HEK293T (cell line): ENCODE data around the gene GNA15.

Source experiments
- CTCF ChIA-PET: fragments of 350-600 bp; formaldehyde crosslinking; extraction: SDS; loops from one replicate; lab custom pipeline; 2021; ENCODE audit warnings: antibody characterized with exemption, inconsistent platforms; lab: Yijun Ruan, JAX
- POLR2A ChIA-PET: fragments of 350-600 bp; formaldehyde crosslinking; extraction: SDS; loops from one replicate; lab custom pipeline; 2020; ENCODE audit warnings: antibody characterized with exemption, inconsistent platforms; lab: Yijun Ruan, JAX
- DNase-seq: peaks from one replicate; pipeline ENCODE4 v3.0.0; 2012; ENCODE audit warnings: mixed read lengths; ENCODE audit errors: extremely low spot score
- ARNT ChIP-seq: fragments of 450-650 bp; IDR thresholded peaks from 2 replicates; pipeline ENCODE4 v1.6.1; 2017; ENCODE audit warnings: mild to moderate bottlenecking
- BHLHE40 ChIP-seq: fragments of 450-650 bp; IDR thresholded peaks from 2 replicates; pipeline ENCODE4 v1.6.1; 2016; ENCODE audit warnings: mild to moderate bottlenecking, moderate library complexity, borderline replicate concordance
- CTBP1 ChIP-seq: fragments of 450-650 bp; IDR thresholded peaks from 2 replicates; pipeline ENCODE4 v1.6.1; 2016; ENCODE audit warnings: borderline replicate concordance
- ELF4 ChIP-seq: fragments of 450-650 bp; IDR thresholded peaks from 2 replicates; pipeline ENCODE4 v1.6.1; 2017; ENCODE audit warnings: antibody characterized with exemption
- FOXA1 ChIP-seq: fragments of 450-650 bp; IDR thresholded peaks from 2 replicates; pipeline ENCODE4 v1.6.1; 2016; ENCODE audit warnings: mild to moderate bottlenecking
- FOXK2 ChIP-seq: fragments of 450-650 bp; IDR thresholded peaks from 2 replicates; pipeline ENCODE4 v1.6.1; 2016; ENCODE audit warnings: mild to moderate bottlenecking
- FOXM1 ChIP-seq: fragments of 450-650 bp; IDR thresholded peaks from 2 replicates; pipeline ENCODE4 v1.6.1; 2017; ENCODE audit warnings: mild to moderate bottlenecking, borderline replicate concordance
- HDGF ChIP-seq: fragments of 450-650 bp; IDR thresholded peaks from 2 replicates; pipeline ENCODE4 v1.6.1; 2017; ENCODE audit warnings: antibody characterized with exemption, borderline replicate concordance
- L3MBTL2 ChIP-seq: fragments of 450-650 bp; conservative IDR thresholded peaks from 2 replicates; pipeline ENCODE4 v1.6.1; 2016; ENCODE audit warnings: mild to moderate bottlenecking
- LEF1 ChIP-seq: fragments of 450-650 bp; IDR thresholded peaks from 2 replicates; pipeline ENCODE4 v1.6.1; 2017; ENCODE audit warnings: mild to moderate bottlenecking, borderline replicate concordance
- NFRKB ChIP-seq: fragments of 450-650 bp; IDR thresholded peaks from 2 replicates; pipeline ENCODE4 v1.6.1; 2016; ENCODE audit warnings: mild to moderate bottlenecking, moderate library complexity
- PKNOX1 ChIP-seq: fragments of 450-650 bp; IDR thresholded peaks from 2 replicates; pipeline ENCODE4 v1.6.1; 2016
- SP1 ChIP-seq: fragments of 450-650 bp; IDR thresholded peaks from 2 replicates; pipeline ENCODE4 v1.6.1; 2017
- SUZ12 ChIP-seq: fragments of 450-650 bp; IDR thresholded peaks from 2 replicates; pipeline ENCODE4 v1.6.1; 2016; ENCODE audit warnings: mild to moderate bottlenecking
- TARDBP ChIP-seq: fragments of 450-650 bp; IDR thresholded peaks from 2 replicates; pipeline ENCODE4 v1.6.1; 2016
- ZNF384 ChIP-seq: fragments of 450-650 bp; IDR thresholded peaks from 2 replicates; pipeline ENCODE4 v1.6.1; 2016

Gene GNA15

GRCh38 chr19:3099347-3100145 lies 36.3 kb upstream of the GNA15 start:
- no peak for DNase-seq
- ChIA-PET POLR2A (no interaction called here), CTCF (interaction anchor here (0.6 kb wide), 1 partner anchor 41 kb away, joined by 3 read pairs; no protein-coding TSS in a partner anchor)
- TF ChIP-seq TARDBP (no peak), L3MBTL2 (no peak), SP1 (no peak), FOXM1 (no peak), LEF1 (no peak), HDGF (no peak), SUZ12 (no peak), PKNOX1 (no peak), ZNF384 (no peak), NFRKB (no peak)

GRCh38 chr19:3100331-3100730 lies 35.5 kb upstream of the GNA15 start:
- ChIA-PET POLR2A (interaction anchor here (1.3 kb wide), 1 partner anchor 150 kb away, joined by 4 read pairs; no protein-coding TSS in a partner anchor), CTCF (interaction anchor here (0.6 to 0.7 kb wide), 2 partner anchors 8 to 42 kb away, joined by 3 read pairs; no protein-coding TSS in a partner anchor)
- TF ChIP-seq TARDBP, result no peak
- TF ChIP-seq HDGF, result no peak
- no peak for TF ChIP-seq FOXK2
- no peak for TF ChIP-seq SP1
- TF ChIP-seq ARNT, result no peak
- no peak for TF ChIP-seq BHLHE40
- TF ChIP-seq NFRKB, result no peak
- TF ChIP-seq L3MBTL2, result no peak
- no peak for TF ChIP-seq ZNF384
- TF ChIP-seq FOXM1, result no peak
- no peak for TF ChIP-seq ELF4
- no peak for TF ChIP-seq SUZ12
- TF ChIP-seq FOXA1, result no peak
- no peak for TF ChIP-seq CTBP1
- no peak for DNase-seq

- ChIA-PET POLR2A (interaction anchor here (1.3 kb wide), 1 partner anchor 150 kb away, joined by 4 read pairs; no protein-coding TSS in a partner anchor), CTCF (interaction anchor here (0.7 kb wide), 1 partner anchor 8 kb away, joined by 3 read pairs; no protein-coding TSS in a partner anchor)
- TF ChIP-seq ZNF384 (no peak), LEF1 (no peak), BHLHE40 (no peak), L3MBTL2 (no peak), SP1 (no peak)
- no peak for DNase-seq
Measured at GRCh38 chr19:3100747-3101730, 34.8 kb upstream of the GNA15 start.

- POLR2A ChIA-PET, result interaction anchor here (1.9 kb wide), 1 partner anchor 152 kb away, joined by 4 read pairs; no protein-coding TSS in a partner anchor
- no peak for TF ChIP-seq FOXK2
- TF ChIP-seq ZNF384, result no peak
- no peak for TF ChIP-seq HDGF
- no peak for TF ChIP-seq NFRKB
- no peak for TF ChIP-seq SP1
- CTCF ChIA-PET, result interaction anchor here (2.1 kb wide), 1 partner anchor 216 kb away, joined by 5 read pairs; no protein-coding TSS in a partner anchor
- no peak for DNase-seq
Measured at GRCh38 chr19:3102239-3103140, 33.3 kb upstream of the GNA15 start.

GRCh38 chr19:3104708-3104983 lies 31.2 kb upstream of the GNA15 start:
- CTCF ChIA-PET, result interaction anchor here (0.6 to 2.1 kb wide), 13 partner anchors 24 to 1922 kb away, joined by 3 to 13 read pairs (median 4); partner anchors contain the start of gene TLE6
- POLR2A ChIA-PET, result interaction anchor here (1.1 to 2.3 kb wide), 2 partner anchors 9 to 154 kb away, joined by 5 to 7 read pairs; no protein-coding TSS in a partner anchor
- no peak for DNase-seq
- no peak for TF ChIP-seq ARNT
- TF ChIP-seq L3MBTL2, result no peak
- no peak for TF ChIP-seq FOXK2
- TF ChIP-seq ELF4, result no peak
- no peak for TF ChIP-seq LEF1
- TF ChIP-seq SUZ12, result no peak
- TF ChIP-seq CTBP1, result no peak
- no peak for TF ChIP-seq FOXA1
- TF ChIP-seq BHLHE40, result no peak
- no peak for TF ChIP-seq HDGF
- no peak for TF ChIP-seq SP1
- no peak for TF ChIP-seq NFRKB
- no peak for TF ChIP-seq PKNOX1
- no peak for TF ChIP-seq ZNF384
